ENCODE results near the gene LIF.

Gene LIF

GRCh38 chr22:30266445-30267381 lies 20.2 kb upstream of the LIF start, which contains the start of gene OSM:
OSM (minus strand) TSS chr22:30266851; CDS start chr22:30266799, 52 bp downstream.
- TF ChIP-seq CTCF (IDR thresholded peaks at IDR 0.05; ENCODE audit: borderline replicate concordance, control extremely low read depth, extremely low read depth, insufficient read depth, missing control alignments) = no peak
- peak; percentile 68 for DNase-seq (ENCODE audit: low spot score)
- in situ Hi-C loops (cut with MboI; ENCODE audit: low sequenced_read_pairs, unreplicated experiment) = loop anchor here (10.0 kb wide), 1 partner anchor 162 kb away; no protein-coding TSS in a partner anchor

- TF ChIP-seq CTCF (IDR thresholded peaks at IDR 0.05; ENCODE audit: borderline replicate concordance, control extremely low read depth, extremely low read depth, insufficient read depth, missing control alignments) = no peak
- peak; percentile 91 for DNase-seq (ENCODE audit: low spot score)
- in situ Hi-C loops (cut with MboI; ENCODE audit: low sequenced_read_pairs, unreplicated experiment) = loop anchor here (10.0 kb wide), 1 partner anchor 161 kb away; no protein-coding TSS in a partner anchor
Measured at GRCh38 chr22:30265823-30266444, 19.4 kb upstream of the LIF start.

- DNase-seq (ENCODE audit: low spot score) = no peak
- in situ Hi-C loops (cut with MboI; ENCODE audit: low sequenced_read_pairs, unreplicated experiment) = loop anchor here (10.0 kb wide), 1 partner anchor 160 kb away; no protein-coding TSS in a partner anchor
- TF ChIP-seq CTCF (IDR thresholded peaks at IDR 0.05; ENCODE audit: borderline replicate concordance, control extremely low read depth, extremely low read depth, insufficient read depth, missing control alignments) = no peak
Measured at GRCh38 chr22:30265131-30265720, 18.7 kb upstream of the LIF start.

- no peak for TF ChIP-seq CTCF (IDR thresholded peaks at IDR 0.05; ENCODE audit: borderline replicate concordance, control extremely low read depth, extremely low read depth, insufficient read depth, missing control alignments)
- no peak for DNase-seq (ENCODE audit: low spot score)
- in situ Hi-C loops (cut with MboI; ENCODE audit: low sequenced_read_pairs, unreplicated experiment) = loop anchor here (10.0 kb wide), 1 partner anchor 159 kb away; no protein-coding TSS in a partner anchor
Measured at GRCh38 chr22:30263883-30264282, 17.3 kb upstream of the LIF start.

- TF ChIP-seq CTCF (IDR thresholded peaks at IDR 0.05; ENCODE audit: borderline replicate concordance, control extremely low read depth, extremely low read depth, insufficient read depth, missing control alignments) = peak; percentile 88
- DNase-seq (ENCODE audit: low spot score) = peak; percentile 81
- in situ Hi-C loops (cut with MboI; ENCODE audit: low sequenced_read_pairs, unreplicated experiment) = loop anchor here (10.0 kb wide), 1 partner anchor 158 kb away; no protein-coding TSS in a partner anchor
Measured at GRCh38 chr22:30262917-30263741, 16.6 kb upstream of the LIF start.
